WI38 (cell line): ENCODE data around the gene ZCCHC10.
"Not testable (repeated sequence)": the region's sequence is repeated elsewhere in the genome, so short reads cannot be mapped to it uniquely, and the experiment has no call there.

ENCODE experiments used
- H3K4me3 ChIP-seq: 2 replicates; pipeline ENCODE4 v1.5.1; 2011; ENCODE audit warnings: low read depth, mild to moderate bottlenecking, control low read depth, low read length
- TF ChIP-seq, protein P1 (sequence below): IDR thresholded peaks from 2 replicates; pipeline ENCODE4 v1.5.1; 2012; ENCODE audit warnings: low read depth, mild to moderate bottlenecking, control low read depth, low read length

The ZCCHC10 gene

DNA sequence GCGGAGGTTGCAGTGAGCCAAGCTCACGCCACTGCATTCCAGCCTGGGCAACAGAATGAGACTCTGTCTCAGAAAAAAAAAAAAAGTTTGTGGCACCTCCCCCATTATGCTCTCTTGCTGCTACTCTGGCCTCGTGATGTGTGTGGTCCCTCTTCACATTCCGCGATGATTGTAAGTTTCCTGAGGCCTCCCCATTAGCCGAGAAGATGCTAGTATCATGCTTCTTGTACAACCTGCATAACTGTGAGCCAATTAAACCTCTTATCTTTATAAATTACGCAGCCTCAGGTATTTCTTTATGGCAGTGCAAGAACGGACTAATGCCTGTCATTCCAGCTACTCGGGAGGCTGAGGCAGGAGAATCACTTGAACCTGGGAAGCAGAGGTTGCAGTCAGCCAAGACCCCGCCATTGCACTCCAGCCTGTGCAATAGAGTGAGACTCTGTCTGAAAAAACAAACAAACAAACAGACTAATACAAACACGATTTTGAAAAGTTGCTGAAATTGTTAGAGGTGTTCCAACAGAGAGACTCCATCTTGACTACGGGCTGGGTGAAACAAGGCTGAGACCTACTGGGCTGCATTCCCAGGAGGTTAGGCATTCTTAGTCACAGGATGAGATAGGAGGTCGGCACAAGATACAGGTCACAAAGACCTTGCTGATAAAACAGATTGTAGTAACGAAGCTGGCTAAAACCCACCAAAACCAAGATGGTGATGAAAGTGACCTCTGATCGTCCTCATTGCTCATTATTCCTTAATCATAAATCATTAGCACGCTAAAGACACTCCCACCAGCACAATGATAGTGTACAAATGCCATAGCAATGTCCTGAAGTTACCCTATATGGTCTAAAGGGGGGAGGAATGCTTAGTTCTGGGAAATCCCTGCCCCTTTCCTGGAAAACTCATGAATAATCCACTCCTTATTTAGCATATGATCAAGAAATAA lies 54.6 kb downstream of the ZCCHC10 start:
- H3K4me3 ChIP-seq: no peak overlapping the region
- TF ChIP-seq, protein P1, sequence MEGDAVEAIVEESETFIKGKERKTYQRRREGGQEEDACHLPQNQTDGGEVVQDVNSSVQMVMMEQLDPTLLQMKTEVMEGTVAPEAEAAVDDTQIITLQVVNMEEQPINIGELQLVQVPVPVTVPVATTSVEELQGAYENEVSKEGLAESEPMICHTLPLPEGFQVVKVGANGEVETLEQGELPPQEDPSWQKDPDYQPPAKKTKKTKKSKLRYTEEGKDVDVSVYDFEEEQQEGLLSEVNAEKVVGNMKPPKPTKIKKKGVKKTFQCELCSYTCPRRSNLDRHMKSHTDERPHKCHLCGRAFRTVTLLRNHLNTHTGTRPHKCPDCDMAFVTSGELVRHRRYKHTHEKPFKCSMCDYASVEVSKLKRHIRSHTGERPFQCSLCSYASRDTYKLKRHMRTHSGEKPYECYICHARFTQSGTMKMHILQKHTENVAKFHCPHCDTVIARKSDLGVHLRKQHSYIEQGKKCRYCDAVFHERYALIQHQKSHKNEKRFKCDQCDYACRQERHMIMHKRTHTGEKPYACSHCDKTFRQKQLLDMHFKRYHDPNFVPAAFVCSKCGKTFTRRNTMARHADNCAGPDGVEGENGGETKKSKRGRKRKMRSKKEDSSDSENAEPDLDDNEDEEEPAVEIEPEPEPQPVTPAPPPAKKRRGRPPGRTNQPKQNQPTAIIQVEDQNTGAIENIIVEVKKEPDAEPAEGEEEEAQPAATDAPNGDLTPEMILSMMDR: no peak

DNA sequence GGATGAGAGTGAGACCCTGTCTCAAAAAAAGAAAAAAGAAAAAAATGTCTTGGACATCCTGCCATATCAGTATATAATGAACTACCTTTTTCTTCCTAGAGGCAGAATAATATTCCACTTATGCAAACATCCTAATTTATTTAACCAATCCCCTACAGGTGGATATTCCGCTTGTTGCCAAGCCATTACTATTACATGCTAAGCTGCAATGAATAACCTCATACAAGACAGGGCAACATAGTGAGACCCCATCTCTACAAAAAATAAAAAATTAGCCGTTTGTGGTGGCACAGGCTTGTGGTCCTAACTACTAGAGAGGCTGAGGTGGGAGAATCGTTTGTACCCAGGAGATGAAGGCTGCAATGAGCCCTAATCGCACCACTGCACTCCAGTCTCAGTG lies 61.2 kb downstream of the ZCCHC10 start:
- TF ChIP-seq, protein P1: no peak
- no peak overlapping the region for H3K4me3 ChIP-seq

DNA sequence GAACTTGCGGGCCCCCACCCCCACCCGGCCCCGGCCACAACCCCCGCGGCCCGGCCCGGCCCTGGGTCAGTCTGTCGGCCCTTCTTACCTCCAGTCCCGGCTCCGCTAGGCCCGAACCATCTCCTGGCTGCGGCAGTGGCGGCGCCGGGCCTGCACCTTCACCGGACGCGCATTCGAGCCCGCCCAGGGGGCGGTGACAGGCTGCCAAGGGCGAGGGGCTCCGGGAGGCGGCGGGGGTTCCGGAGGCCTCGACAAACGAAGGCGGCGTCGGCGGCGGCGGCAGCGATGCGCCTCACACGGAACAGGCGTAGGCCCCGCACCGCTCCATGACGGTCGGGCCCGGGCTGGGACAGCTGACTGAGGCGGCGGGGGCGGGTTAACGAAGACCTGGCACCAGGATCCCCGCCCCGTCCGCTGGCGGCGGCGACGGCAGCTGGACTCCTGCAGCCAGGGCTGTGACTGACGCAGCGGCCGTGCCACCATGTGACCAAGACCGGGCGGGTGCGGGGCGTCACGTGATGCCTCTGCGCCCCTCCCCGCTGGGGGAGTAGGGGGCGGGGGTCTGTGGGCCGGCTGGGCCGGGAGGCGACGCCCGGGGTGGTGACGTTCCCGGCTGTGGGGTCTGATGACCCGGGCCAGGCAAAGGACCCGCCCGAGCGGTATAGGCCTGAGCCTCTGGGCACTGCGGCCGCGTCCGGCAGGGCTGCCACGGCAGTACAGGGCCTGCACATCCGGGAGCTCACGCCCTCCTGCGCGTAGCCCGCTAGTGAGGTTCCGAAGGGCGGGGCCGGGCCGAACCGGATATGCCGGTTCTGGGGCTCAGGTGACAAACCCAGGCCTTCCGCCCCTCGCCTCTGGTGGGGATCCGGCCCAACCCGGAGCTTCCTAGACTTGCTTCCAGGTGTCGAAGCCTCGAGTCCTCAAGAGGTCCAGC lies 62.9 kb downstream of the ZCCHC10 start, which contains the start of gene AFF4:
AFF4 (minus strand) TSS at position 464 of the 934 bp plus-strand sequence. CDS start 26,445 bp downstream, outside the sequence.
- H3K4me3 ChIP-seq: peak within 1 kb of the TSS; percentile 79
- TF ChIP-seq, protein P1: no peak

DNA sequence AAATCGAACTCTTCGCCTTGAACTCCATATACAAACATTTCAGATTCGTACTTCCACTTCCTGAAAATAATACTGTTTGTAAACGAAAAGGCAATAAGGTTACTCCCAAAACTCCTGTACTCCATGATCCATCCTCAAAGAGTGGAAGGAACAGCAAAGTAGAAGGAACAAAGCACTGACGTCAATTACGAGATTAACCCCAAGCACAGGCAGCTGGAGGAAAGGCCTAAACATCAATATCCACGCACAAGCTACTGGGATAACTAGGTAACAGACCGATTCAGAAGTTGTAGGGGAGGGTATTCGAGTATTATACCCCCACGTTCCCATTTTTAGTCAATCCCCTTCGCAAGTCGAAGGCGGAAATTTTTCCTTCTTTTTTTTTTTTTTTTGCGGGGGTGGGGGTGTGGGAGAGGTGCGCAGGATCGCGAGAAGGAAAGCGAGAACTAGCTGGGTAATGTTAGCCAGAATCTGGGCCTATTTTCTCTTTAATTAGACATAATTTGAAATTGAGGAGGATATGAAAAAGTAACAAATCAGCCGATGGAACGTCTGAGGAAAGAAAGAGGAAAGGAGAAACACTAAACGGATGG lies 63.8 kb downstream of the ZCCHC10 start:
- H3K4me3 ChIP-seq: peak overlapping the region; percentile 79

DNA sequence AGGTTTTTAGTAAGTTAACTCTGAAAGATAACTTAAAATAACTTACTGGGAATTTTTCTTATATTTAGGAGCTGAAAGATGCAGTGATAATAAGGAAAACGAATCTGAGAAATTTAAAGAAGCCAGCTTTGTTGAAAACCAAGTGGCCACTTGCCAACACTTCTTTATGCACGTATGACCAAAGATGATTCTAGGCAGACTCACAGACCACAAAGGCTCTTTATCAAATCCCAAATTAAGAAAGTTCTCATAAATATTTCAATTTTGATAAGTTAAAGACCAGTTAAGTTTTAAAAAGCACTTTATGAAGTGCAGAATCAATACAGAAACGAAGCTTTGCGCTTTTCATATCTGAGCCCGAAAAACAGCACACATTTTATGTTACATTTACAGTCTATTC lies 64.5 kb downstream of the ZCCHC10 start:
- H3K4me3 ChIP-seq: peak overlapping the region; percentile 79

More for the DNA sequence above, 63.8 kb downstream of the ZCCHC10 start:
- TF ChIP-seq, protein P1: no peak

DNA sequence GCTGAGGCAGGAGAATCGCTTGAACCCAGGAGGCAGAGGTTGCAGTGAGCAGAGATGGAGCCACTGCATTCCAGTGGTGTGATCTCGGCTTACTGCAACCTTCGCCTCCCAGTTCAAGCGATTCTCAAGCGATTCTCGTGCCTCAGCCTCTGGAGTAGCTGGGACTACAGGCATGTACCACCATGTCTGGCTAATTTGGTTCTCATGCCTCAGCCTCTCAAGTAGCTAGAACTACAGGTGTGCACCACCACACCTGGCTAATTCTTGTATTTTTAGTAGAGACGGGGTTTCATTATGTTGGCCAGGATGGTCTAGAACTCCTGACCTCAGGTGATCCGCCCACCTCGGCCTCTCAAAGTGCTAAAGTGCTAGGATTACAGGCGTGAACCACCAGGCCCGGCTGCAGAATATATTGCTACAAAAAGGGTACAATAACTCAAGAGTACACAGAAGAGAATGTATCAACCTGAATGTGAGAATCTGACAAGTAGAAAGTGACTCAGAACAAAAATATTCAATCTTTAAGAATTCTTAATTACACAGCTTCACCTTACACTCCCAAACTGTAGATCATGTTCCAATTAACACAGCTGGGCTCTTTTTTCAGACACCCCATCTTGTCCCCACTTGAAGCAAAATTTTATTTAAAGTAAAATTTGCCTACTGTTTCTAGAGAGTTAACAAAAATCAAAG lies 65.1 kb downstream of the ZCCHC10 start:
- H3K4me3 ChIP-seq: peak overlapping the region; percentile 79

More for the DNA sequence above, 64.5 kb downstream of the ZCCHC10 start:
- TF ChIP-seq, protein P1: no peak

DNA sequence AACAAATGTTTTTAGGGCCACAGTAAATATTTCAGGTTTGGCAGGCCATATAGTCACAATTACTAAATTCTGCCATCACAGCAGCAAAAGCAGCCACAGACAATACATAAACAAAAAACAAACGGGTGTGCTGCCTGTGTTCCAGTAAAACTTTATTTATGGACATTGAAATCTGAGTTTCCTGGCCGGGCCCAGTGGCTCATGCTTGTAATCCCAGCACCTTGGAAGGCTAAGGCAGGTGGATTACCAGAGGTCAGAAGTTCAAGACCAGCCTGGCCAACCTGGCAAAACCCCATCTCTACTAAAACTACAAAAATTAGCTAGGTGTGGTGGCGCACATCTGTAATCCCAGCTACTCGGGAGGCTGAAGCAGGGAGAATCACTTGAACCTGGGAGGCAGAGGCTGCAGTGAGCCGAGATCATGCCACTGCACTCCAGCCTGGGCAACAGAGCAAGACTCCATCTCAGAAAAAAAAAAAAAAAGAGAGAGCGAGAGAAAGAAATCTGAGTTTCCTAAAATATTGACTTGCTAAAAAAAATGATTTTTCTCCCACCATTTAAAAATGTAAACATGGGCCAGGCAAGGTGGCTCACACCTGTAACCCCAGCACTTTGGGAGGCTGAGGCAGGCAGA lies 70.1 kb downstream of the ZCCHC10 start:
- H3K4me3 ChIP-seq: not testable (repeated sequence)
